Coronary artery (tissue), 2 donors: ENCODE measurements around the gene ZNF786.

Experiments used
- DNase-seq: peaks from one replicate; pipeline ENCODE4 v3.0.0-alpha.2; 2017; ENCODE audit warnings: low spot score
- H3K27ac ChIP-seq, 2 donors: fragments of 200-600 bp; sonication (generic); one replicate each; pipeline ENCODE4 v1.5.1; 2016 to 2019
- H3K4me3 ChIP-seq: fragments of 200-600 bp; sonication (generic); 2 replicates; pipeline ENCODE4 v1.5.1; 2016; ENCODE audit warnings: mild to moderate bottlenecking, moderate library complexity
- TF ChIP-seq, protein P1 (sequence below): fragments of 200-600 bp; sonication (generic); IDR thresholded peaks from one replicate; pipeline ENCODE4 v1.5.1; 2019; ENCODE audit warnings: antibody characterized with exemption

ZNF786 gene

GRCh38 chr7:149125863-149126661 is 35.5 kb upstream of the ZNF786 start, which contains the start of gene ZNF425:
Gene ZNF425 (minus strand): TSS chr7:149126324. CDS start chr7:149126213, 111 bp downstream.
- H3K4me3 ChIP-seq, result peak within 1 kb of the TSS; percentile 97
- TF ChIP-seq, protein P1, sequence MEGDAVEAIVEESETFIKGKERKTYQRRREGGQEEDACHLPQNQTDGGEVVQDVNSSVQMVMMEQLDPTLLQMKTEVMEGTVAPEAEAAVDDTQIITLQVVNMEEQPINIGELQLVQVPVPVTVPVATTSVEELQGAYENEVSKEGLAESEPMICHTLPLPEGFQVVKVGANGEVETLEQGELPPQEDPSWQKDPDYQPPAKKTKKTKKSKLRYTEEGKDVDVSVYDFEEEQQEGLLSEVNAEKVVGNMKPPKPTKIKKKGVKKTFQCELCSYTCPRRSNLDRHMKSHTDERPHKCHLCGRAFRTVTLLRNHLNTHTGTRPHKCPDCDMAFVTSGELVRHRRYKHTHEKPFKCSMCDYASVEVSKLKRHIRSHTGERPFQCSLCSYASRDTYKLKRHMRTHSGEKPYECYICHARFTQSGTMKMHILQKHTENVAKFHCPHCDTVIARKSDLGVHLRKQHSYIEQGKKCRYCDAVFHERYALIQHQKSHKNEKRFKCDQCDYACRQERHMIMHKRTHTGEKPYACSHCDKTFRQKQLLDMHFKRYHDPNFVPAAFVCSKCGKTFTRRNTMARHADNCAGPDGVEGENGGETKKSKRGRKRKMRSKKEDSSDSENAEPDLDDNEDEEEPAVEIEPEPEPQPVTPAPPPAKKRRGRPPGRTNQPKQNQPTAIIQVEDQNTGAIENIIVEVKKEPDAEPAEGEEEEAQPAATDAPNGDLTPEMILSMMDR, result peak; percentile 97
- H3K27ac ChIP-seq, result peak within 1 kb of the TSS; percentile 95 to 99
- DNase-seq, result peak; percentile 94

DNA sequence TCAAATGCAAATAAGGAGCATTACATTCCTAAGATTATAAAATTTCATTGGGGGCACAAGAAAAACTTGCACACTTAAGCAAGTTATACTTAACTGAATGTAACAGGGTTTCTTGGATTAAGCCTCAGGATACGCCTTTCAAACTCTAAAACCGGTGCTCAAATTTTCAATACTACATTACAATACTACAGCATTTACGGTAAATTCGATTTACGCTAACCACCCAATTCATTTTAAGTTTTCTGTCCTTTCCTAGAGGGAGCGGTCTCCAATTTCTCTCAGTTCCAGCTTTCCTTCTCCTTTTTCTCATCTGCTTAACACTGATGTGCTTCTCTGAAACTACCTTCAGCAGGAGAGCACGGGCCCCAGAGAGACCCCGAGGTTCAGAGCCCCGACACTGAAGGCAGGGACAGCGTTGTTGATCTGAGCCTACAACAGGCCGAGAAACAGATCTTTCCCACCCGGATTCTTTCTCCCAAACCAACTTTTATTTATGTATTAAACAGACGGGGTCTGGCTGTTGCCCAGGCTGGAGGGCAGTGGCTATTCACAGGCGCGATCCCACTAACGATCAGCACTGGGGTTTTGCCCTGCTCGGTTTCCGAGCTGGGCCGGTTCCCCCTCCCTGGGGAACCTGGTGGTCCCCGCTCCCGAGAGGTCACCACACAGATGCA is 34.8 kb upstream of the ZNF786 start:
- TF ChIP-seq, protein P1, result no peak
- no peak for DNase-seq
- H3K4me3 ChIP-seq, result peak overlapping the region; percentile 97
- peak overlapping the region; percentile 95 to 99 for H3K27ac ChIP-seq

DNA sequence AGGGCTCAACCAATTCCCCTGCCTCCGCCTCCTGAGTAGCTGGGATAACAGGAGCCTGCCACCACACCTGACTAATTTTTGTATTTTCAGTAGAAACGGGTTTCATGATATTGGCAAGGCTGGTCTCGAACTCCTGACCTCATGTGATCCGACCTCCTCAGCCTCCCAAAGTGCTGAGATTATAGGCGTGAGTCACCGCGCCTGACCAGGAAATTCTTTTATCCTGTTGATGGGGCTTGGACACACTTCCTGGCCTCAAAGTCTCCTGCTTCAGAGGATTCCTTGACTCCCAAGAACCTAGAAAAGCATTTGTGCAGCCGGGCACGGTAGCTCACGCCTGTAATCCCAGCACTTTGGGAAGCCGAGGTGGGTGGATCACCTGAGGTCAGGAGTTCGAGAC is 19.5 kb upstream of the ZNF786 start:
- no peak overlapping the region for H3K4me3 ChIP-seq

DNA sequence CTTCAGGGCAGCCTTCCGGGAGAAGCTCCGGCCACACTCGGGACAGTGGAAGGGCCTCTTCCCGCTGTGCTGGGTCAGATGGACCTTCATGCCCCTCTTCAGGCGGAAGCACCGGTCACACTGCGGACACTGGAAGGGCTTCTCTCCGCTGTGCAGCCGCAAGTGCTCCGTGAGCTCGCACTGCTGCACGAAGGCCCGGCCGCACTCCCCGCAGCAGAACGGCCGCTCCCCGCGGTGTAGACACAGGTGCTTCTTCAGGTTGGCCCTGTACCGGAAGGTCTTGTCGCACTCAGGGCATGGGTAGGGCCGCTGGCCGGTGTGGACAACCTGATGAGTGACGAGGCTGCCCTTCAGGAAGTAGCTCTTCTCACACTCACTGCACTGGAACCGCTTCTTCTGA is 14.2 kb upstream of the ZNF786 start:
- no peak for DNase-seq
- Histone ChIP-seq H3K27ac (no peak overlapping the region), H3K4me3 (no peak overlapping the region)
- TF ChIP-seq, protein P1, result no peak

More for the DNA sequence above, 19.5 kb upstream of the ZNF786 start:
- TF ChIP-seq, protein P1, result no peak
- H3K27ac ChIP-seq, result no peak overlapping the region
- DNase-seq, result no peak

DNA sequence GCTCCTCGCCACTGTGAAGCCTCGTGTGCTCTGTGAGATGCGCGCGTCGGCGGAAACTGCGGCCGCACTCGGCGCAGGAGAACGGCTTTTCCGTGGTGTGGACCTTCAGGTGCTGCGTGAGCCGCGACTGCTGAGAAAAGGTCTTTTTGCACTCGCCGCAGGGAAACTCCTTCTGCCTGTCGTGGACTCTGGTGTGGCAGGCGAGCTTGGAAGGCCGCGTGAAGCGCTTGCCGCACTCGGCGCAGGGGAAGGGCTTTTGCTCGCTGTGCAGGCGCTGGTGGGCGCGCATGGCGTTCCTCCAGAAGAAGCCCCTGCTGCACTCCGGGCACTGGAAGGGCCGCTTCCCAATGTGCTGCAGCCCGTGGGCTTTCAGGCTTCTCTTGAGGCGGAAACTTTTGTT is 13.7 kb upstream of the ZNF786 start:
- Histone ChIP-seq H3K4me3 (no peak overlapping the region), H3K27ac (no peak overlapping the region)
- no peak for DNase-seq
- TF ChIP-seq, protein P1, result no peak

DNA sequence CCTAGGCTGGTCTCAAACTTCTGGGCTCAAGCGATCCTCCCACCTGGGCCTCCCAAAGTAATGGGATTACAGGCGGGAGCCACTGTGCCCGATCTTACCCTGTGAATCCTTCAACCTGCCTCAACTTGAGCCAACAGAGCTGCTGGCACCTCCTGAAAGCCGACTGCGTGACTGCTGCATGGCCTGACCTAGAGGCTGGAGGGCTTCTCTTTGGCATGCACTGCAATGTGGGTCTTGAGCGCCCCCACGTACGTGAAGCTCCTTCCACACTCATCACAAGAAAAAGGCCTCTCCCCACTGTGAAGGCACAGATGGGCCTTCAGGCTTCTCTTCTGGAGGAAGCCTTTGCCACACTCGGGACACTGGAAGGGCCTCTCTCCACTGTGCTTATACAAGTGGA is 12.9 kb upstream of the ZNF786 start:
- no peak for DNase-seq
- H3K4me3 ChIP-seq, result no peak overlapping the region
- no peak overlapping the region for H3K27ac ChIP-seq
- TF ChIP-seq, protein P1, result no peak
